ENCODE results near the gene NDUFA13.

Gene NDUFA13

DNA sequence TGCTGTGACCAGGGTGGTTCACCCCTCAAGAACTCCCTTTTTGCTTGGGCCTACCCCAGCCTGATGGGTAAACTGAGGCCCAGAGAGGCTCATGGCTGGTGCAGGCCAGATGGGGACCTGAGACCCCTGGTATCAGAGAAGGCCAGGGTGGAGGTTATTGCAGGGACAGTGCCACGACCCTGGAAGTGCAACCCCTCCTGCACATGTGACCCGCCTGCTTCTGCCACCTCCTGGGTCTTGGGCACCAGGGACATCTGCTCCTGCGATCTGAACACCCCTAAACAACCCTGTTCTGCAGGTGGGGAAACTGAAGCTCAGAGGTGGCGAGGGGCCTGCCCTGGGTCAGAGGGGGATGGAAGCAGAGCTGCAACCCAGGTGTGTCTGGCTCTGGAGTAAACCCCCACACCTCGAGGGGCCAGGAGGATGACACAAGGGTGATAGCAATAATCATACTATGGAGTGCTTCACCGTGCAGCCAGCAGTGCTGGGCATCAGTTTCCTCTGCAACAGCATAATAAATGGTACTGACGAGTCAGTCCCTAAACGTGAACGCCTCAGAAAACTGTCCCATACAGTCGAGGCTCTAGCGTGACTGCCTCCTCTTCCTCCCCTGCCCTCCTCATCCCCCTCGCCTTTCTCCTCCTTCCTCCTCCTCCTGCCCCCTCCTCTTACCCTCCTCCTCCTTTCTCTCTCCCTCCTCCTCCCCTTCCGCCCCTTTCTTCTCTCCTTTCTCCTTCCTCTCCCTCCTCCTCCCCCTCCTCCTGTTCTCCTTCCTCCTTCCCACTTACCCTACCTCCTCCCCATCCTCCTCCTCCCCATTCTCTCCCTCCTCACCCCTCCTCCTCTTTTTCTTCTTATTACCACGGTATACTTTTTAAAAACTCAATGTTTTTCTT lies 17.0 kb downstream of the NDUFA13 start:
- Histone ChIP-seq H3K4me3 (ENCODE audit: low read depth, low read length) (no peak overlapping the region), H3K9me3 (ENCODE audit: control insufficient read depth, insufficient read depth, low read depth, low read length) (no peaks in the 10 kb centered on the region), H3K36me3 (ENCODE audit: control insufficient read depth in 2 of 2, insufficient read depth in 1 of 2, low read length in 2 of 2) (peaks cover 10 to 45% of the 10 kb centered on the region in 2 experiments; a peak in 1 of 3 replicates), H3K27ac (ENCODE audit: extremely low read depth, low read depth, low read length) (no peak overlapping the region), H3K4me1 (ENCODE audit: control insufficient read depth, insufficient read depth, low read length) (no peaks in the 10 kb centered on the region)
- ChIA-PET CTCF (interaction anchor here (0.6 to 7.3 kb wide), 20 partner anchors 9 to 910 kb away, joined by 3 to 75 read pairs (median 4); partner anchors contain the start of genes GMIP and LPAR2), POLR2A (interaction anchor here (0.8 to 1.6 kb wide), 5 partner anchors 17 to 112 kb away, joined by 3 to 7 read pairs (median 3); partner anchors contain the start of gene NDUFA13)
- peak; percentile 56; the same call in 1 of the 2 replicates for TF ChIP-seq WT1 (tag by site-specific recombination; IDR thresholded peaks at IDR 0.05)
- TF ChIP-seq PRDM1 (tag by site-specific recombination; IDR thresholded peaks at IDR 0.05), result peak; percentile 49; the same call in 1 of the 2 replicates
- TF ChIP-seq, protein P1, sequence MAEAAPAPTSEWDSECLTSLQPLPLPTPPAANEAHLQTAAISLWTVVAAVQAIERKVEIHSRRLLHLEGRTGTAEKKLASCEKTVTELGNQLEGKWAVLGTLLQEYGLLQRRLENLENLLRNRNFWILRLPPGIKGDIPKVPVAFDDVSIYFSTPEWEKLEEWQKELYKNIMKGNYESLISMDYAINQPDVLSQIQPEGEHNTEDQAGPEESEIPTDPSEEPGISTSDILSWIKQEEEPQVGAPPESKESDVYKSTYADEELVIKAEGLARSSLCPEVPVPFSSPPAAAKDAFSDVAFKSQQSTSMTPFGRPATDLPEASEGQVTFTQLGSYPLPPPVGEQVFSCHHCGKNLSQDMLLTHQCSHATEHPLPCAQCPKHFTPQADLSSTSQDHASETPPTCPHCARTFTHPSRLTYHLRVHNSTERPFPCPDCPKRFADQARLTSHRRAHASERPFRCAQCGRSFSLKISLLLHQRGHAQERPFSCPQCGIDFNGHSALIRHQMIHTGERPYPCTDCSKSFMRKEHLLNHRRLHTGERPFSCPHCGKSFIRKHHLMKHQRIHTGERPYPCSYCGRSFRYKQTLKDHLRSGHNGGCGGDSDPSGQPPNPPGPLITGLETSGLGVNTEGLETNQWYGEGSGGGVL (tag by site-specific recombination; IDR thresholded peaks at IDR 0.05), result peak; percentile 69
- peak; percentile 75 for TF ChIP-seq ZFHX2 (tag by site-specific recombination; conservative IDR thresholded peaks at IDR 0.05)
- TF ChIP-seq ZNF366 (tag by site-specific recombination; conservative IDR thresholded peaks at IDR 0.05), result peak; percentile 59
- no peak for TF ChIP-seq ZNF324 (tag by site-specific recombination; IDR thresholded peaks at IDR 0.05)
- no peak for TF ChIP-seq ZNF768 (tag by site-specific recombination; IDR thresholded peaks at IDR 0.05)
- peak; percentile 92 for TF ChIP-seq EGR2 (tag by site-specific recombination; IDR thresholded peaks at IDR 0.05; ENCODE audit: low read depth)
- TF ChIP-seq, protein P2, sequence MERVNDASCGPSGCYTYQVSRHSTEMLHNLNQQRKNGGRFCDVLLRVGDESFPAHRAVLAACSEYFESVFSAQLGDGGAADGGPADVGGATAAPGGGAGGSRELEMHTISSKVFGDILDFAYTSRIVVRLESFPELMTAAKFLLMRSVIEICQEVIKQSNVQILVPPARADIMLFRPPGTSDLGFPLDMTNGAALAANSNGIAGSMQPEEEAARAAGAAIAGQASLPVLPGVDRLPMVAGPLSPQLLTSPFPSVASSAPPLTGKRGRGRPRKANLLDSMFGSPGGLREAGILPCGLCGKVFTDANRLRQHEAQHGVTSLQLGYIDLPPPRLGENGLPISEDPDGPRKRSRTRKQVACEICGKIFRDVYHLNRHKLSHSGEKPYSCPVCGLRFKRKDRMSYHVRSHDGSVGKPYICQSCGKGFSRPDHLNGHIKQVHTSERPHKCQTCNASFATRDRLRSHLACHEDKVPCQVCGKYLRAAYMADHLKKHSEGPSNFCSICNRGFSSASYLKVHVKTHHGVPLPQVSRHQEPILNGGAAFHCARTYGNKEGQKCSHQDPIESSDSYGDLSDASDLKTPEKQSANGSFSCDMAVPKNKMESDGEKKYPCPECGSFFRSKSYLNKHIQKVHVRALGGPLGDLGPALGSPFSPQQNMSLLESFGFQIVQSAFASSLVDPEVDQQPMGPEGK (tag by site-specific recombination; IDR thresholded peaks at IDR 0.05), result peak; percentile 27; the same call in 1 of the 2 replicates

DNA sequence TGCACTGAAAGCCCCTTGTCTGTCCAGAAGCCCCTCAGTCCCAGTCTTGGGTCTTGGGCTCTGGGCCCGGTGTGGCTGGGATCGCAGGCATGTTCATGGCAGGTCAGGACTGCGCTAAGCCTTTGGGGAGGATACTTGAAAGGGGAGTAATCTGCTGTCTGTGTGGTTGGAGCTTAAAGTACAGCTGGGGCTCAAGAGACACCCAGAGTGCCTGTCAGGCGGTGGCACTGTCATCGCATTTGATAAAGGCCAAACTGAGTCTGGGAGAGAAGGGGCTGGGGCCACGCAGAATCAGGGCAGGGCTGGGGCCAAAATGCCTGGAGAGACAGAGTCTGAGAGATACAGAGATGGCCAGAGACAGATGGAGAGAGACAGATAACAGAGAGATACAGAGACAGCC lies 17.8 kb downstream of the NDUFA13 start:
- CTCF ChIA-PET, result interaction anchor here (7.3 kb wide), 1 partner anchor 20 kb away, joined by 75 read pairs; no protein-coding TSS in a partner anchor
- Histone ChIP-seq H3K9me3 (ENCODE audit: control insufficient read depth, insufficient read depth, low read depth, low read length) (no peaks in the 10 kb centered on the region), H3K4me1 (ENCODE audit: control insufficient read depth, insufficient read depth, low read length) (no peaks in the 10 kb centered on the region; the same call in 1 of the 2 replicates)
- TF ChIP-seq, protein P3, sequence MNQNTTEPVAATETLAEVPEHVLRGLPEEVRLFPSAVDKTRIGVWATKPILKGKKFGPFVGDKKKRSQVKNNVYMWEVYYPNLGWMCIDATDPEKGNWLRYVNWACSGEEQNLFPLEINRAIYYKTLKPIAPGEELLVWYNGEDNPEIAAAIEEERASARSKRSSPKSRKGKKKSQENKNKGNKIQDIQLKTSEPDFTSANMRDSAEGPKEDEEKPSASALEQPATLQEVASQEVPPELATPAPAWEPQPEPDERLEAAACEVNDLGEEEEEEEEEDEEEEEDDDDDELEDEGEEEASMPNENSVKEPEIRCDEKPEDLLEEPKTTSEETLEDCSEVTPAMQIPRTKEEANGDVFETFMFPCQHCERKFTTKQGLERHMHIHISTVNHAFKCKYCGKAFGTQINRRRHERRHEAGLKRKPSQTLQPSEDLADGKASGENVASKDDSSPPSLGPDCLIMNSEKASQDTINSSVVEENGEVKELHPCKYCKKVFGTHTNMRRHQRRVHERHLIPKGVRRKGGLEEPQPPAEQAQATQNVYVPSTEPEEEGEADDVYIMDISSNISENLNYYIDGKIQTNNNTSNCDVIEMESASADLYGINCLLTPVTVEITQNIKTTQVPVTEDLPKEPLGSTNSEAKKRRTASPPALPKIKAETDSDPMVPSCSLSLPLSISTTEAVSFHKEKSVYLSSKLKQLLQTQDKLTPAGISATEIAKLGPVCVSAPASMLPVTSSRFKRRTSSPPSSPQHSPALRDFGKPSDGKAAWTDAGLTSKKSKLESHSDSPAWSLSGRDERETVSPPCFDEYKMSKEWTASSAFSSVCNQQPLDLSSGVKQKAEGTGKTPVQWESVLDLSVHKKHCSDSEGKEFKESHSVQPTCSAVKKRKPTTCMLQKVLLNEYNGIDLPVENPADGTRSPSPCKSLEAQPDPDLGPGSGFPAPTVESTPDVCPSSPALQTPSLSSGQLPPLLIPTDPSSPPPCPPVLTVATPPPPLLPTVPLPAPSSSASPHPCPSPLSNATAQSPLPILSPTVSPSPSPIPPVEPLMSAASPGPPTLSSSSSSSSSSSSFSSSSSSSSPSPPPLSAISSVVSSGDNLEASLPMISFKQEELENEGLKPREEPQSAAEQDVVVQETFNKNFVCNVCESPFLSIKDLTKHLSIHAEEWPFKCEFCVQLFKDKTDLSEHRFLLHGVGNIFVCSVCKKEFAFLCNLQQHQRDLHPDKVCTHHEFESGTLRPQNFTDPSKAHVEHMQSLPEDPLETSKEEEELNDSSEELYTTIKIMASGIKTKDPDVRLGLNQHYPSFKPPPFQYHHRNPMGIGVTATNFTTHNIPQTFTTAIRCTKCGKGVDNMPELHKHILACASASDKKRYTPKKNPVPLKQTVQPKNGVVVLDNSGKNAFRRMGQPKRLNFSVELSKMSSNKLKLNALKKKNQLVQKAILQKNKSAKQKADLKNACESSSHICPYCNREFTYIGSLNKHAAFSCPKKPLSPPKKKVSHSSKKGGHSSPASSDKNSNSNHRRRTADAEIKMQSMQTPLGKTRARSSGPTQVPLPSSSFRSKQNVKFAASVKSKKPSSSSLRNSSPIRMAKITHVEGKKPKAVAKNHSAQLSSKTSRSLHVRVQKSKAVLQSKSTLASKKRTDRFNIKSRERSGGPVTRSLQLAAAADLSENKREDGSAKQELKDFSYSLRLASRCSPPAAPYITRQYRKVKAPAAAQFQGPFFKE (tag by site-specific recombination; IDR thresholded peaks at IDR 0.05; ENCODE audit: borderline replicate concordance), result no peak
- TF ChIP-seq ZNF19 (tag by site-specific recombination; IDR thresholded peaks at IDR 0.05; ENCODE audit: low read depth) (no peak), TRIM28 (IDR thresholded peaks at IDR 0.05; ENCODE audit: borderline replicate concordance, low read length) (no peak), MYNN (tag by site-specific recombination; IDR thresholded peaks at IDR 0.05; ENCODE audit: borderline replicate concordance) (no peak), ZNF76 (tag by site-specific recombination; IDR thresholded peaks at IDR 0.05; ENCODE audit: borderline replicate concordance, low read depth) (no peak)
- TF ChIP-seq, protein P4, sequence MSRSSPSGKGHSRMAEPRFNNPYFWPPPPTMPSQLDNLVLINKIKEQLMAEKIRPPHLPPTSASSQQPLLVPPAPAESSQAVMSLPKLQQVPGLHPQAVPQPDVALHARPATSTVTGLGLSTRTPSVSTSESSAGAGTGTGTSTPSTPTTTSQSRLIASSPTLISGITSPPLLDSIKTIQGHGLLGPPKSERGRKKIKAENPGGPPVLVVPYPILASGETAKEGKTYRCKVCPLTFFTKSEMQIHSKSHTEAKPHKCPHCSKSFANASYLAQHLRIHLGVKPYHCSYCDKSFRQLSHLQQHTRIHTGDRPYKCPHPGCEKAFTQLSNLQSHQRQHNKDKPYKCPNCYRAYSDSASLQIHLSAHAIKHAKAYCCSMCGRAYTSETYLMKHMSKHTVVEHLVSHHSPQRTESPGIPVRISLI (tag by site-specific recombination; IDR thresholded peaks at IDR 0.05), result no peak
- TF ChIP-seq, protein P5, sequence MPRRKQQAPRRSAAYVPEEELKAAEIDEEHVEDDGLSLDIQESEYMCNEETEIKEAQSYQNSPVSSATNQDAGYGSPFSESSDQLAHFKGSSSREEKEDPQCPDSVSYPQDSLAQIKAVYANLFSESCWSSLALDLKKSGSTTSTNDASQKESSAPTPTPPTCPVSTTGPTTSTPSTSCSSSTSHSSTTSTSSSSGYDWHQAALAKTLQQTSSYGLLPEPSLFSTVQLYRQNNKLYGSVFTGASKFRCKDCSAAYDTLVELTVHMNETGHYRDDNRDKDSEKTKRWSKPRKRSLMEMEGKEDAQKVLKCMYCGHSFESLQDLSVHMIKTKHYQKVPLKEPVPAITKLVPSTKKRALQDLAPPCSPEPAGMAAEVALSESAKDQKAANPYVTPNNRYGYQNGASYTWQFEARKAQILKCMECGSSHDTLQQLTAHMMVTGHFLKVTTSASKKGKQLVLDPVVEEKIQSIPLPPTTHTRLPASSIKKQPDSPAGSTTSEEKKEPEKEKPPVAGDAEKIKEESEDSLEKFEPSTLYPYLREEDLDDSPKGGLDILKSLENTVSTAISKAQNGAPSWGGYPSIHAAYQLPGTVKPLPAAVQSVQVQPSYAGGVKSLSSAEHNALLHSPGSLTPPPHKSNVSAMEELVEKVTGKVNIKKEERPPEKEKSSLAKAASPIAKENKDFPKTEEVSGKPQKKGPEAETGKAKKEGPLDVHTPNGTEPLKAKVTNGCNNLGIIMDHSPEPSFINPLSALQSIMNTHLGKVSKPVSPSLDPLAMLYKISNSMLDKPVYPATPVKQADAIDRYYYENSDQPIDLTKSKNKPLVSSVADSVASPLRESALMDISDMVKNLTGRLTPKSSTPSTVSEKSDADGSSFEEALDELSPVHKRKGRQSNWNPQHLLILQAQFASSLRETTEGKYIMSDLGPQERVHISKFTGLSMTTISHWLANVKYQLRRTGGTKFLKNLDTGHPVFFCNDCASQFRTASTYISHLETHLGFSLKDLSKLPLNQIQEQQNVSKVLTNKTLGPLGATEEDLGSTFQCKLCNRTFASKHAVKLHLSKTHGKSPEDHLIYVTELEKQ (tag by site-specific recombination; IDR thresholded peaks at IDR 0.05; ENCODE audit: borderline replicate concordance), result no peak

More for the DNA sequence above, 17.8 kb downstream of the NDUFA13 start:
- POLR2A ChIA-PET, result no interaction called here
- Histone ChIP-seq H3K27ac (ENCODE audit: extremely low read depth, low read depth, low read length) (no peak overlapping the region), H3K36me3 (ENCODE audit: control insufficient read depth in 2 of 2, insufficient read depth in 1 of 2, low read length in 2 of 2) (peaks cover 10 to 38% of the 10 kb centered on the region in 2 experiments; a peak in 1 of 3 replicates), H3K4me3 (ENCODE audit: low read depth, low read length) (no peak overlapping the region)
